Breast epithelium (tissue), 4 donors: Measurements from ENCODE around the gene LGR5. TPM values are rescaled to one million over a fixed set of nuclear protein-coding genes. Genes with fewer than 3 reads are reported as not detected.

ENCODE experiments used
- DNase-seq, 2 donors: peaks; one replicate each; pipeline ENCODE4 v3.0.0-alpha.2; 2019; ENCODE audit warnings: low spot score in 2 of 2
- H3K27ac ChIP-seq, 2 donors: fragments of 200-600 bp; sonication (generic) in 1 of 2; one replicate each; pipeline ENCODE4 v1.5.1; 2016 to 2019; ENCODE audit warnings: mild to moderate bottlenecking in 1 of 2
- H3K27me3 ChIP-seq, 2 donors: fragments of 200-600 bp; sonication (generic) in 1 of 2; one replicate each; pipeline versions ENCODE4 v1.5.1 to v1.6.0; 2017 to 2019; ENCODE audit warnings: control low read depth in 1 of 2, mild to moderate bottlenecking in 1 of 2
- H3K36me3 ChIP-seq: fragments of 200-600 bp; one replicate; pipeline ENCODE4 v1.5.1; 2019
- H3K4me1 ChIP-seq, 2 donors: fragments of 200-600 bp; sonication (generic); one replicate each; pipeline ENCODE4 v1.5.1; 2016 to 2019; ENCODE audit warnings: control low read depth in 1 of 2
- H3K4me3 ChIP-seq, 3 donors: fragments of 200-600 bp; sonication (generic); 1 replicate in 2 of 3; 2 replicates in 1 of 3; pipeline ENCODE4 v1.5.1; 2016 to 2019; ENCODE audit warnings: mild to moderate bottlenecking in 3 of 3, moderate library complexity in 2 of 3
- H3K9me3 ChIP-seq, 2 donors: fragments of 200-600 bp; sonication (generic) in 1 of 2; one replicate each; pipeline ENCODE4 v1.5.1; 2016 to 2019; ENCODE audit warnings: control low read depth in 1 of 2
- CTCF ChIP-seq, 3 donors: fragments of 450-650 bp; IDR thresholded peaks; one replicate each; pipeline ENCODE4 v1.5.1; 2016 to 2017; ENCODE audit warnings: antibody characterized with exemption in 3 of 3, mild to moderate bottlenecking in 3 of 3, moderate library complexity in 3 of 3
- POLR2A ChIP-seq: fragments of 450-650 bp; IDR thresholded peaks from one replicate; pipeline ENCODE4 v1.6.1; 2016; ENCODE audit warnings: antibody characterized with exemption, mild to moderate bottlenecking, moderate library complexity
- POLR2AphosphoS5 ChIP-seq, 3 donors: sonication (generic); formaldehyde crosslinking; IDR thresholded peaks; one replicate each; pipeline ENCODE4 v1.6.1; 2017; ENCODE audit warnings: antibody characterized with exemption in 3 of 3
- intact Hi-C: fragments of 100-400 bp; cut with DNase I; formaldehyde crosslinking; loops from one replicate; pipeline ENCODE4 v1.15.1; 2023; ENCODE audit warnings: low total_unique reads
- total RNA-seq, 3 donors: library from RNA; depleted of rRNA; stranded (reverse); fragments of >200 nt; gene quantifications; one replicate each; pipeline ENCODE4 v1.1.0, GENCODE V29; 2016

LGR5 gene
- total RNA-seq, 3 donors from 2014 or later = 0.15 to 0.80 (median 0.66) TPM

GRCh38 chr12:71460850-71461609 is 21.4 kb downstream of the LGR5 start:
- H3K36me3 ChIP-seq = no peaks in the 10 kb centered on the region
- intact Hi-C loops = no loop called here
- no peak overlapping the region for H3K4me3 ChIP-seq
- H3K9me3 ChIP-seq = no peaks in the 10 kb centered on the region
- H3K27me3 ChIP-seq = no peaks in the 10 kb centered on the region
- no peak for DNase-seq
- no peak overlapping the region for H3K27ac ChIP-seq
- H3K4me1 ChIP-seq = no peaks in the 10 kb centered on the region
- TF ChIP-seq POLR2AphosphoS5 (IDR thresholded peaks at IDR 0.05) = no peak
- no peak for TF ChIP-seq POLR2A
- TF ChIP-seq CTCF (IDR thresholded peaks at IDR 0.05) = no peak

- Histone ChIP-seq H3K36me3 (no peaks in the 10 kb centered on the region), H3K4me1 (no peaks in the 10 kb centered on the region), H3K9me3 (no peaks in the 10 kb centered on the region), H3K27ac (no peak overlapping the region), H3K4me3 (no peak overlapping the region), H3K27me3 (no peaks in the 10 kb centered on the region)
- no peak for DNase-seq
- TF ChIP-seq POLR2A (no peak), POLR2AphosphoS5 (IDR thresholded peaks at IDR 0.05) (no peak)
- intact Hi-C loops = no loop called here
These were observed 22.3 kb downstream of the LGR5 start for GRCh38 chr12:71461787-71462328.

- TF ChIP-seq POLR2AphosphoS5 (IDR thresholded peaks at IDR 0.05) (no peak), CTCF (IDR thresholded peaks at IDR 0.05) (no peak), POLR2A (no peak)
- no peaks in the 10 kb centered on the region for H3K36me3 ChIP-seq
- intact Hi-C loops = no loop called here
- H3K27me3 ChIP-seq = no peaks in the 10 kb centered on the region
- H3K4me1 ChIP-seq = no peaks in the 10 kb centered on the region
- H3K9me3 ChIP-seq = no peaks in the 10 kb centered on the region
- no peak overlapping the region for H3K27ac ChIP-seq
- no peak for DNase-seq
- H3K4me3 ChIP-seq = no peak overlapping the region
These were observed 26.2 kb downstream of the LGR5 start for GRCh38 chr12:71465796-71466195.

GRCh38 chr12:71469258-71469750 is 29.7 kb downstream of the LGR5 start:
- Histone ChIP-seq H3K4me1 (no peaks in the 10 kb centered on the region), H3K27ac (no peak overlapping the region), H3K36me3 (no peaks in the 10 kb centered on the region), H3K4me3 (no peak overlapping the region), H3K27me3 (no peaks in the 10 kb centered on the region), H3K9me3 (no peaks in the 10 kb centered on the region)
- intact Hi-C loops = no loop called here
- DNase-seq = no peak
- no peak for TF ChIP-seq POLR2AphosphoS5 (IDR thresholded peaks at IDR 0.05)
- no peak for TF ChIP-seq CTCF (IDR thresholded peaks at IDR 0.05)
- no peak for TF ChIP-seq POLR2A

- DNase-seq = no peak
- H3K36me3 ChIP-seq = no peaks in the 10 kb centered on the region
- no peak overlapping the region for H3K27ac ChIP-seq
- H3K27me3 ChIP-seq = no peaks in the 10 kb centered on the region
- no peak overlapping the region for H3K4me3 ChIP-seq
- no peak for TF ChIP-seq POLR2AphosphoS5 (IDR thresholded peaks at IDR 0.05)
- no peak for TF ChIP-seq POLR2A
- no peak for TF ChIP-seq CTCF (IDR thresholded peaks at IDR 0.05)
- H3K4me1 ChIP-seq = no peaks in the 10 kb centered on the region
- no peaks in the 10 kb centered on the region for H3K9me3 ChIP-seq
- intact Hi-C loops = loop anchor here (10.0 kb wide), 1 partner anchor 1972 kb away; no protein-coding TSS in a partner anchor
These were observed 32.9 kb downstream of the LGR5 start for GRCh38 chr12:71472441-71472911.
